NB4 (cell line): ENCODE data around the gene PBXIP1.

ENCODE experiments used
- POLR2A ChIP-seq: IDR thresholded peaks from 2 replicates; pipeline ENCODE4 v1.6.1; 2011; ENCODE audit warnings: mild to moderate bottlenecking; ENCODE audit not compliant: insufficient read length; ENCODE audit errors: extremely low read depth
- TF ChIP-seq, protein P1 (sequence below): IDR thresholded peaks from one replicate; pipeline ENCODE4 v1.5.1; 2012; ENCODE audit warnings: low read depth, low read length
- TF ChIP-seq, protein P2 (sequence below): IDR thresholded peaks from 2 replicates; pipeline ENCODE4 v1.6.1; 2011; ENCODE audit warnings: low read depth, low read length

GRCh38 chr1:154955718-154956543 lies at the start of gene PBXIP1:
- TF ChIP-seq, protein P1, sequence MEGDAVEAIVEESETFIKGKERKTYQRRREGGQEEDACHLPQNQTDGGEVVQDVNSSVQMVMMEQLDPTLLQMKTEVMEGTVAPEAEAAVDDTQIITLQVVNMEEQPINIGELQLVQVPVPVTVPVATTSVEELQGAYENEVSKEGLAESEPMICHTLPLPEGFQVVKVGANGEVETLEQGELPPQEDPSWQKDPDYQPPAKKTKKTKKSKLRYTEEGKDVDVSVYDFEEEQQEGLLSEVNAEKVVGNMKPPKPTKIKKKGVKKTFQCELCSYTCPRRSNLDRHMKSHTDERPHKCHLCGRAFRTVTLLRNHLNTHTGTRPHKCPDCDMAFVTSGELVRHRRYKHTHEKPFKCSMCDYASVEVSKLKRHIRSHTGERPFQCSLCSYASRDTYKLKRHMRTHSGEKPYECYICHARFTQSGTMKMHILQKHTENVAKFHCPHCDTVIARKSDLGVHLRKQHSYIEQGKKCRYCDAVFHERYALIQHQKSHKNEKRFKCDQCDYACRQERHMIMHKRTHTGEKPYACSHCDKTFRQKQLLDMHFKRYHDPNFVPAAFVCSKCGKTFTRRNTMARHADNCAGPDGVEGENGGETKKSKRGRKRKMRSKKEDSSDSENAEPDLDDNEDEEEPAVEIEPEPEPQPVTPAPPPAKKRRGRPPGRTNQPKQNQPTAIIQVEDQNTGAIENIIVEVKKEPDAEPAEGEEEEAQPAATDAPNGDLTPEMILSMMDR: peak; percentile 48
- TF ChIP-seq POLR2A: peak; percentile 47
- TF ChIP-seq, protein P2, sequence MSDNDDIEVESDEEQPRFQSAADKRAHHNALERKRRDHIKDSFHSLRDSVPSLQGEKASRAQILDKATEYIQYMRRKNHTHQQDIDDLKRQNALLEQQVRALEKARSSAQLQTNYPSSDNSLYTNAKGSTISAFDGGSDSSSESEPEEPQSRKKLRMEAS: no peak; the same call in 1 of the 2 replicates
